ENCODE measurements around the gene SH3RF2. TPM values are rescaled to one million over a fixed set of nuclear protein-coding genes. Genes with fewer than 3 reads are reported as not detected.

SH3RF2 gene
- total RNA-seq, 2 experiments from 2014 or later: not detected

GRCh38 chr5:145942749-145943148 is 6.4 kb downstream of the SH3RF2 start:
- Mint-ChIP-seq H3K9me3 (no peaks in the 10 kb centered on the region), H3K27ac (no peak overlapping the region), H3K4me3 (no peak overlapping the region), H3K27me3 (peaks cover 20% of the 10 kb centered on the region), H3K36me3 (ENCODE audit: low read depth) (no peaks in the 10 kb centered on the region), H3K4me1 (ENCODE audit: low read depth) (peaks cover 24% of the 10 kb centered on the region)
- intact Hi-C loops (cut with micrococcal nuclease): no loop called here
- ATAC-seq: no peak
- CTCF ChIA-PET: interaction anchor here (1.1 kb wide), 1 partner anchor 1752 kb away, joined by 3 read pairs; no protein-coding TSS in a partner anchor
- TF ChIP-seq CTCF (IDR thresholded peaks at IDR 0.05): no peak
- DNase-seq: no peak
- POLR2A ChIA-PET: interaction anchor here (1.1 kb wide), 1 partner anchor 105 kb away, joined by 3 read pairs; no protein-coding TSS in a partner anchor

GRCh38 chr5:145943674-145944121 is 7.3 kb downstream of the SH3RF2 start:
- ChIA-PET POLR2A (no interaction called here), CTCF (no interaction called here)
- TF ChIP-seq CTCF (IDR thresholded peaks at IDR 0.05): no peak
- ATAC-seq (no peak), DNase-seq (peak; percentile 8)
- Mint-ChIP-seq H3K4me3 (no peak overlapping the region), H3K27me3 (peaks cover 17% of the 10 kb centered on the region), H3K36me3 (ENCODE audit: low read depth) (no peaks in the 10 kb centered on the region), H3K9me3 (no peaks in the 10 kb centered on the region), H3K27ac (no peak overlapping the region), H3K4me1 (ENCODE audit: low read depth) (peaks cover 24% of the 10 kb centered on the region)
- intact Hi-C loops (cut with micrococcal nuclease): no loop called here

GRCh38 chr5:145944328-145944727 is 8.0 kb downstream of the SH3RF2 start:
- no peak for DNase-seq
- ChIA-PET POLR2A (no interaction called here), CTCF (no interaction called here)
- ATAC-seq: no peak
- H3K36me3 Mint-ChIP-seq (ENCODE audit: low read depth): no peaks in the 10 kb centered on the region
- H3K27ac Mint-ChIP-seq: no peak overlapping the region
- peaks cover 18% of the 10 kb centered on the region for H3K27me3 Mint-ChIP-seq
- TF ChIP-seq CTCF (IDR thresholded peaks at IDR 0.05): no peak
- intact Hi-C loops (cut with micrococcal nuclease): no loop called here
- peaks cover 24% of the 10 kb centered on the region for H3K4me1 Mint-ChIP-seq (ENCODE audit: low read depth)
- H3K9me3 Mint-ChIP-seq: no peaks in the 10 kb centered on the region
- no peak overlapping the region for H3K4me3 Mint-ChIP-seq

GRCh38 chr5:145945620-145946111 is 9.3 kb downstream of the SH3RF2 start:
- no peak for TF ChIP-seq CTCF (IDR thresholded peaks at IDR 0.05)
- ChIA-PET CTCF (interaction anchor here (0.9 kb wide), 1 partner anchor 13 kb away, joined by 3 read pairs; no protein-coding TSS in a partner anchor), POLR2A (interaction anchor here (0.9 kb wide), 1 partner anchor 8 kb away, joined by 3 read pairs; no protein-coding TSS in a partner anchor)
- no peak overlapping the region for H3K4me3 Mint-ChIP-seq
- H3K4me1 Mint-ChIP-seq (ENCODE audit: low read depth): peaks cover 24% of the 10 kb centered on the region
- H3K27ac Mint-ChIP-seq: peak overlapping the region; percentile 40
- intact Hi-C loops (cut with micrococcal nuclease): no loop called here
- no peak for DNase-seq
- no peaks in the 10 kb centered on the region for H3K9me3 Mint-ChIP-seq
- no peak for ATAC-seq
- H3K27me3 Mint-ChIP-seq: peaks cover 12% of the 10 kb centered on the region
- H3K36me3 Mint-ChIP-seq (ENCODE audit: low read depth): no peaks in the 10 kb centered on the region

- peak; percentile 90 for ATAC-seq
- H3K4me3 Mint-ChIP-seq: no peak overlapping the region
- peak overlapping the region; percentile 39 for H3K27ac Mint-ChIP-seq
- no peaks in the 10 kb centered on the region for H3K36me3 Mint-ChIP-seq (ENCODE audit: low read depth)
- TF ChIP-seq CTCF (IDR thresholded peaks at IDR 0.05): no peak
- peak; percentile 42 for DNase-seq
- H3K9me3 Mint-ChIP-seq: no peaks in the 10 kb centered on the region
- H3K4me1 Mint-ChIP-seq (ENCODE audit: low read depth): peaks cover 22% of the 10 kb centered on the region
- H3K27me3 Mint-ChIP-seq: peaks cover 12% of the 10 kb centered on the region
- CTCF ChIA-PET: interaction anchor here (0.9 kb wide), 1 partner anchor 13 kb away, joined by 3 read pairs; no protein-coding TSS in a partner anchor
- POLR2A ChIA-PET: interaction anchor here (0.9 kb wide), 1 partner anchor 9 kb away, joined by 3 read pairs; no protein-coding TSS in a partner anchor
- intact Hi-C loops (cut with micrococcal nuclease): no loop called here
Measured at GRCh38 chr5:145946112-145946861, 9.9 kb downstream of the SH3RF2 start.

Measured in activated CD8-positive, alpha-beta T cell treated with anti-CD3 and anti-CD28 coated beads for 36 hours (primary cell).